AG10803 (cell line): Measurements from ENCODE around the gene CLBA1.

Experiments
- DNase-seq: peaks from one replicate; pipeline ENCODE4 v3.0.0; 2010; ENCODE audit warnings: low read depth
- H3K4me3 ChIP-seq: 2 replicates; pipeline ENCODE4 v1.5.1; 2011; ENCODE audit warnings: mild to moderate bottlenecking, low read length, control low read depth
- CTCF ChIP-seq: conservative IDR thresholded peaks from 2 replicates; pipeline ENCODE4 v1.5.1; 2011; ENCODE audit warnings: mild to moderate bottlenecking, low read length, control low read depth, inconsistent platforms

The CLBA1 gene

DNA sequence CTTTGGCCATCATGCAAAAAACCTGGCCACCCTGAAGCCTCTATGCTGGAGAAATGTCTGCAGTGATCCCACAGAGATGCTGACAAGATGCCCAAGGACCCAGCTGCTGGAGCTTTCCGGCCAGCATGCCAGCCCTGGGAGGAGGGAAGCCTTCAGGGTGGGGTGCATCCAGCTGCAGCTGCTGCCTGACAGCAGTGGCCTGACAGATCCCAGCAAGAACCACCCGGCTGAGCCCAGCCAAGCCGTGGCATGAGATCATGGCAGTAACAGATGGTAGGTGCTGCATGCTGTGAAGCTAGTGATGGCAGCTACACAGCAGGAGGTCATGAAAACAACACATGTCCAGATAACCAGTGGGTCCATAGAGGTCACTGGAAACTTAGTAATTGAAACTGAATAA is 13.8 kb downstream of the CLBA1 start:
- DNase-seq, result no peak
- TF ChIP-seq CTCF, result no peak
- H3K4me3 ChIP-seq, result no peak overlapping the region

DNA sequence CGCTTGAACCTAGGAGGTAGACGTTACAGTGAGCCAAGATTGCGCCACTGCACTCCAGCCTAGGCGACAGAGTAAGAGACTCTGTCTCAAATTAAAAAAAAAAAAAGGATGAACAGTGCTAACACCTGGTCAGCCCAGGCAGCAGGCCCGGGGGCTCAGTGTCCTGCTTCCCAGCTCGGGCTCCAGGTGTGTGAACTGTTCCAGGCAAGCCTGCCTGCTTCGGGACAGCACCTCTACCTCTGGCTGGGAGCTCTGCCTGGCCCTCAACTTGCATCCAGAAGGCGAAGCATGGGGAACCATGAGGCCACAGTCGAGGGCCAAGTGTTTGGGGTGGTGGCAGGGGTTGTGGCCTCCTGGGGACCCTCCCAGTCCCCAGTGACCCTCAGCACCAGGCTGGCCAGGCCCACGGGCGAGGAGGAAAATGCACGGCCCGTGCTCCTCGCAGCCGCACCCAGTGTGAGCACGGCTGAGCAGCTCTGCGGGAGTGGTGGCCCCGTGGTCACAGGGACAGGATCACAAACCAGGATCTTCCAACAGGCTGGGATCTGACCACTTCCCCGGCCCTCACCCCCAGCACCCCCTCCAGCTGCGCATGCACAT is 19.8 kb downstream of the CLBA1 start:
- no peak for DNase-seq
- TF ChIP-seq CTCF, result no peak
- no peak overlapping the region for H3K4me3 ChIP-seq

- H3K4me3 ChIP-seq, result no peak overlapping the region
- TF ChIP-seq CTCF, result no peak
- no peak for DNase-seq
Measured at GRCh38 chr14:105005929-105006830, 20.6 kb downstream of the CLBA1 start.

GRCh38 chr14:105006831-105007592 is 21.4 kb downstream of the CLBA1 start:
- no peak for TF ChIP-seq CTCF
- DNase-seq, result no peak
- no peak overlapping the region for H3K4me3 ChIP-seq

GRCh38 chr14:105007593-105008264 is 22.1 kb downstream of the CLBA1 start:
- no peak for DNase-seq
- H3K4me3 ChIP-seq, result no peak overlapping the region
- no peak for TF ChIP-seq CTCF

- no peak for DNase-seq
- no peak for TF ChIP-seq CTCF
- H3K4me3 ChIP-seq, result no peak overlapping the region
Measured at GRCh38 chr14:105010106-105010505, 24.5 kb downstream of the CLBA1 start.
